ENCODE measurements around the gene CLDN22.

DNA sequence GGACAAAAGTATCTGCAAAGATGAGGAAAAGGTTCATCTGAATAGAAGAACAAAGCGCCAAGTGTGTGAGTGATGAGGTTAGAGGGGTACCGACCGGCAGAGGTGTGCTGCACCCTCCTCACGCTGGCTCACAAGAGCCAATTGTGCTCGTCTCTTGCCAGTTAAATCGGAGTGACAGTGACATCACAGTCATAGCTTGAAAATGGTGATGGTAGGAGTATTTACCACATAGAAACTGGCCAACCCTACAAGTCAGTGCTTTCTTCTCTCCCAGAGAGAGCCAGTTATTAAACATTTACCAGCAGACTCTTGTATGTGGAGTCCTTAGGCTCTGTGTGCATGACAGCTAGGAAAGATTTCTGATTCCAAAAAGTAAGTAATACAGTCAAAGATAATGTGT, 32.4 kb downstream of the CLDN22 start:
- TF ChIP-seq POLR2A (IDR thresholded peaks at IDR 0.05) (no peak), POLR2AphosphoS5 (IDR thresholded peaks at IDR 0.05) (no peak)
- TF ChIP-seq, protein P1, sequence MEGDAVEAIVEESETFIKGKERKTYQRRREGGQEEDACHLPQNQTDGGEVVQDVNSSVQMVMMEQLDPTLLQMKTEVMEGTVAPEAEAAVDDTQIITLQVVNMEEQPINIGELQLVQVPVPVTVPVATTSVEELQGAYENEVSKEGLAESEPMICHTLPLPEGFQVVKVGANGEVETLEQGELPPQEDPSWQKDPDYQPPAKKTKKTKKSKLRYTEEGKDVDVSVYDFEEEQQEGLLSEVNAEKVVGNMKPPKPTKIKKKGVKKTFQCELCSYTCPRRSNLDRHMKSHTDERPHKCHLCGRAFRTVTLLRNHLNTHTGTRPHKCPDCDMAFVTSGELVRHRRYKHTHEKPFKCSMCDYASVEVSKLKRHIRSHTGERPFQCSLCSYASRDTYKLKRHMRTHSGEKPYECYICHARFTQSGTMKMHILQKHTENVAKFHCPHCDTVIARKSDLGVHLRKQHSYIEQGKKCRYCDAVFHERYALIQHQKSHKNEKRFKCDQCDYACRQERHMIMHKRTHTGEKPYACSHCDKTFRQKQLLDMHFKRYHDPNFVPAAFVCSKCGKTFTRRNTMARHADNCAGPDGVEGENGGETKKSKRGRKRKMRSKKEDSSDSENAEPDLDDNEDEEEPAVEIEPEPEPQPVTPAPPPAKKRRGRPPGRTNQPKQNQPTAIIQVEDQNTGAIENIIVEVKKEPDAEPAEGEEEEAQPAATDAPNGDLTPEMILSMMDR (IDR thresholded peaks at IDR 0.05): no peak

All from breast epithelium (tissue), 3 donors.